SK-N-DZ (cell line): ENCODE data around the gene CDC42BPB.

Source experiments
- DNase-seq: peaks from one replicate; pipeline ENCODE4 v3.0.0-alpha.2; 2015; ENCODE audit warnings: low spot score

The CDC42BPB gene

DNA sequence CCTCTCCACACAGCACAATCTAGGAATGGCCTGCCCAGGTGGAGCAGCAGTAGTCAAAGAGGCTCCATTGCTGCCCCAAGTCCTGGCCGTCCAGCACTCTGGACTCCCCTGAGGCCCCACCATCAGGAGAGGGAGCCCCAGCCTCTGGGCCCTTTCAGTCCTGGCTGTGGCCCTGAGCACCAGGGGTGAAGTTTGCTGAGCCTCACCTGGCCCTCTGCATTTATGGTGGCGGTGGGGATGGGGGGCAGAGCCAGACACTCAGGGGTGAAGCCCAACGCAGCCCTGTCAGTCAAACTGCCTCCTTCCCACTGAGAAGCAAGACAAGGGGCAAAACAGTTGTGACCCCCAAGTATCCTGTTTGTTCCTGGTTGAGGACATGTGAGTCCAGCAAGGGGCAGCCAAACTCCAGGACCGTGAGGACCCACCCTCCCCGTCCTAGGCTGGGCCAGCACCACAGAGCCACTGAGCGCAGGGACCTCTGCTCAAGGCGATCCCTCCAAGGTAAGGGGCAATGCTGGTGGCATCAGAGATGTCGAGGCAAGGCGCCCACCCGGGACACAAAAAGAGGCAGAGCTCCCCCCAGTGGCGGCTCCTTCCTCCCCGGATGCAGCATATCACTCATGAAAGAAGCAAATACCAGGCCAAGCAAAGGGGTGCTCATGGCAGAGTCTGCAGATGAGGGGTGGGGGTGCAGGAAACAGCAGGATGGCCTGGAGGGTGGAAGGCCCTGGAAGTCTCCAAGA lies 139.7 kb downstream of the CDC42BPB start:
- peak; percentile 38 for DNase-seq

DNA sequence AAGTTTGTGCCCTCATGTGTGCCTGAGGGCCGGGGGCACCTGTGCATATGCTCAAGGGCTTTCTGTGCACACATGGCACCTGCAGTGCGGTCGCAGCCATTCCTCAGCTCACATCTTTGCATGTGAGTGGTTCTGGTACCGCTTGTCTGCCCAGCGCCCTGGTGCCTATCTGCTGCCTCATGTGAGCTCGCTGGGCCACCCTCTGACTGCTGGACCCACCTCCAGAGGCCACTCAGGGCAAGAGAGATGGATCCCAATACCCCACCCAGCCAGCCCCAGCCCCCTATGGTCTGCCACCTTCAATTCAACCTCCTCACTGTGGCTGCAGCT lies 140.3 kb downstream of the CDC42BPB start:
- no peak for DNase-seq

DNA sequence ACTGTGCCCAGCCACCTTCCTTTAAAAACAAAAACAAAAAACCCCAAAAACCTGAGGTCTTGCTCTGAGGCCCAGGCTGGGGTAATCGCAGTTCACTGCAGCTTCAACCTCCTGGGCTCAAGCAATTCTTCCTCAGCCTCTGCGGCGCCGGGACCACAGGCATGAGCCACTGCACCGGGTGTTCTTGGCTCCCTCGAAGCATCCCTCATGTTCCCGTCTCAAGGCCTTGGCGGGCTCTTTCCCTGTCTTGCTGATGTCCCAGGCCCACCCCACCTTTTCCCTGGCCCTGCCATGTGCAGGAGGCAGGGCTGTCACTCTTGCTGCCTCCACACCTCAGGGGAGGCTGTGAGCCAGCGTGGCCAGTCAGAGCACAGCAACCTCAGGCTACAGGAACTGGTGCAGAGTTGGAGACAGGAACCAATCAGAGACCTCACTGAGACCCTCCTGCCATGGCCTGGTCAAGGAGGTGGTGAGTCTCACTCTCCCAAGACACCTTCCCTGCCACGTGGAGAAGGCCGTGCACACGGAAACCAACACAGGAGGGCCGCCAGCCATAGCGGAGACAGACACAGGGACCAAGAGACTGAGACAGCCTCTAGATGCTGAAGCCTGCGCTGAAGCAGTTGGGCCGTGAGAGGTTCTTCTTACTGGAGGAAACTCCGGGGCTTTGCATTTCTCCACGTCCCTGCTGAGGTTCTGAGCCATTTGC lies 140.8 kb downstream of the CDC42BPB start:
- no peak for DNase-seq

DNA sequence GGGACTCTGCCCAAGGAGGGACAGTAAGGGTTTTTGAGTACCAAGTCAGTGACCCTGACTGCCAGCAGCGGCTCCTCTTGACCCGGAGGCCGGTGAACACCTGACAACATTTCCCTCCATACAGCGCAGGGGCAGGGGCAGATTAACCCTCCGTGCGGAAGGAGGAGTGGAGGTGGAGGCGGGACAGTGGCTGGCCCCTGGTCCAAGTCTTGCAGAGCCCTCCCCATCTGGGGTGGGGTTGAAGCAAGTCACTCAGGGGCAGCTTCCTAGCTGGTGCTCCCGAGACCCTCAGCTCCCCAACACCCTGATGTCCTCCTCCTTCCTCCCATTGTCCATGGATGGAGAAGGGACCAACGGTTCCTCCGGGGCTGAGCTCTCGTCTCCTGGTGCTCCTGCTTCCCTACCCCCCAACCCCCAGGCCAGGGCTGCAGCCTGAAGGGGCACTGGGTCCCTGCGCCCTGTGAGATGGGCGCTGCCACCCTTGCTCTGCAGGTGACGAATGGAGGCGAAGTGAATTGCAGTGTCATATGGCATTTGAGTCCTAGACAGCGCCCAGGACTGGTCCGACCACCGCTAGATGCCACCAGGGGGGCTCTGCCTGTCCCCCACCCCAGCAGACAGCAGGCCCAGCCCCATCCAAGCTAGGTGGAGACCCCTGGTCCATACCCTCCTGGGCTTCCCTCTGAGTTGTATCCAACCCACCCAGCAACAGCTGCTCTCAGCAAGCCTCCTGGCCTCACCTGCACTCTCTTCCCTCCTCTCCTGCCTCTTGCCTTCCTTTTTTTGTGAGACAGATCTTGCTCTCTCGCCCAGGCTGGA lies 141.8 kb downstream of the CDC42BPB start:
- DNase-seq, result no peak

DNA sequence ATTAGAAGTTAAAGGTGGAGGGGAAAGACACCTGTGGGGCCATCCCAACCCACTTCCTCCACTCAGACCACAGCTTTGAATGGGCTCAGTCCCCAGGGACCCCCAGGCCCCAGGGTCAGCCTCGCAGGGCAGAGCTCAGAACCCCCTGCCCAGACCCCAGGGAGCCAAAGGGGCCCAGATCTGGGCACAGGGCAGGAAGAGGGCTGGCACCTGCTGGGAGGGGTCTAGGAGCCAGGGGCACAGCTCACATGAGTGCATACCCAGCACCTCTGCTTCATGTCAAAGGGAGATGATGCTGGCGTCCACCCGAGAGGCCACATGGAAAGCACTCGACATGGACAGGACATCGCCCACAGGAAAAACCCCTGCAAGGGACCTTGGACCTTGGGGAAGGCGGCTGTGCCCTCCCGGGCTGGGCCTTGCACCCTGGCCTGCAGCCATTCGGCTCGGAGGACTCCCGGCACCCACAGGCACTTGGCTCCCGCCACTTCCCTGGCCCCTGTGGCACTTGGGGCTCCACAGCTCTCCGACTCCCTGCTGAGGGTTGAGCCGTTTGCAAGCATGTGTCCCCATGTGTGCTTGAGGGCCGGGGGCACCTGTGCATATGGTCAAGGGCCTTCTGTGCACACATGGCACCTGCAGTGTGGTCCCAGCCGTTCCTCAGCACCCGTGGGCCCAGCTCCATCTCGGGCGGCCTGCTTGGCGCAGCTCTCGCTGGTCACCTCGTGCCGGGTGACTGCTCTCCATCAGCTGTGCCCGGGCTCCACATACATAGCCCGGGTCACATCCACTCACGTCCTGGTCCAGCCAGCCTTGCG lies 142.7 kb downstream of the CDC42BPB start:
- no peak for DNase-seq

DNA sequence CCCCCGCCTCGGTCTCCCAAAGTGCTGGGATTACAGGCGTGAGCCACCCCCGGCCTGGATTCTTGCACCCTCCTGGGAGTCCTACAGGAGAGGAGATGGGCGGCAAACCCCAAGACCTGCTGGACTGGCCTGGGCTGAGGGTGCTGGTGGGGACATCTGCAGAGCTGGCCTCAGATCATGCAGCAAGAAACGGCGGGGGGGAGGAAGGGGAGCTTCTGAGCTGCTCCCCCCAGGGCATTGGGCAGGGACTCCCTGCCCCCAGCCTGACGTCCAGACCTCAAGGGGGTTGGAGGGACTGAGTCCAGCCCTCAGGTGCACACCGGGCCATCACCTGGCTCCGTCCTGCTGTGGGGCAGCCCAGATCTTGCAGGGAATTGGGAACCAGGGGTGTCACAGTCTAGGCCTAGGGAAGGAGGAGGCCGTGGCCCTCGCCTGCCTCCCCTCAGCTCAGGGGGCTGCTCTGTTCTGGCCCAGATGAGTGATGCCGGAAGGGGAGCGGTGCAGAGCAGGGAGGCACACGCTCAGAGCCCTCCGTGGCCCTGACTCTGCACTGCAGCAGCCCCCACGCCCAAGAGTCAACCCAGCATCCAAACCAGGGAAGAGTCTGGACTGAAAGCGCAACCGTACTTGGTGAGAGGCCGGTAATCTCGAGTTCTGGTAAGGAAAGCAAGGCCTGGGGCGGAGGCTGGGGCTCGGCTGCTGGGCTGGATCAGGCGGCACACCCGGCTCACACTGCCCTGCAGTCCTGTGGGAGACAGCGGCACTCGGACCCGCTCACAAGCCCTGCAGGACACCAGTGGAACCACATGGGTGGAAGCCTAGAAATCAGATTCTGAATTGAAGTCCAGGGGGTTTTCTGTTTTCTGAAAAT lies 143.8 kb downstream of the CDC42BPB start:
- no peak for DNase-seq

DNA sequence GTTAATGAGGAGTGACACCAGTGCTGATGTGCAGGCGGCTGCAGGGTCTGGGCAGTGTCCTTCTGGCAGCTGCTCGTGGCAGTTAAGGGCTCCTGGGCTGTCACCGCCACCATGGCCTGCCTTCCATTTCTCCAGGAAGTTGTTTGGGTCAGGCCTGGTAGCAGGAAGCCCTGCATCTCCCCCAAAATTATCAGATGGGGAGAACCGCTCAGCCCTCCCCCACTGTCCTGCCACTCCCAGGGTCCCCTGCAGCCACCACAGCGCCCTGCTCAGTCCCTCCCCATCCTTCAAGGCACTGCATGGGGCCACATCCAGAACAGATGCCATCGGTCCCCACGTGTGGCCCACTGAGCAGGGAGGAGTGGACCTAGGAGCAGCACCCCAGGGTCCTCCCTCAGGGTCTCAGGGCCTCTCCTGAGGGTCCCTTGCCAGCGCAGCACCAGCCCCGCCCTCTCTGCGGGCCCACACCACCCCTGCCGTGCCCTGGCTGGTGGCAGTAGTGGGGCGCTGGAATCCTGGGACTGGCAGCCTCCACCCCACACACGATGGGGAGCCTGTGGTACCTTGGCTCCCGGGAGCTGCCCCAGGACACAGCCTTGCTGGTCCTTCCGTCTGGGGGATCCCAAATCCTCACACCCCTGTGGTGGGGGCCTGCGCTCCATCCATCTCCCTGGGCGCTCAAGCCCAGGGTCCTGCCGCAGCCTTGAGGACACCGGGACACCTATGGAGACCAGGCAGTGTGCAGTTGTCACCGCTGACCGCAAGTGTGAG lies 145.2 kb downstream of the CDC42BPB start:
- DNase-seq, result peak; percentile 35

DNA sequence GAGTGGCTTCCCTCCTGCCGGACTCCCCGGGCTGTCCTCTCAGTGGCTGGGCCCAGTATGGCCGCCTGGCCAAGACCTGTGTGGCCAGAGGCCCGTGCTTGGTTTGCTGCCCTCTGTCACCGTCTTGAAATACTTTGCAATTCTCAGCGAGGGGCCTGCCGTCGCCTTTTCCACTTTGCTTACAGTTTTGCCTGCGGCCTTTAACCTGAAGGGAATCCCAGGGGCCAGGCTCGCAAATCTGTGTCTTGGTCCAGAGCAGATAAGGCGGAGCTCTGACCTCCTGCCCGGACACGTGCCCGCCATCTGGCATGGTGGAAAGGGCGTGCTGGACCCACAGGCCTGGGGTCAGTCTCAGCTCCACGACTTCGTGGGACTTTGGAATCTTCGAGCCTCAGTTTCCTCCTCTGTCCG lies 145.8 kb downstream of the CDC42BPB start:
- DNase-seq, result no peak

DNA sequence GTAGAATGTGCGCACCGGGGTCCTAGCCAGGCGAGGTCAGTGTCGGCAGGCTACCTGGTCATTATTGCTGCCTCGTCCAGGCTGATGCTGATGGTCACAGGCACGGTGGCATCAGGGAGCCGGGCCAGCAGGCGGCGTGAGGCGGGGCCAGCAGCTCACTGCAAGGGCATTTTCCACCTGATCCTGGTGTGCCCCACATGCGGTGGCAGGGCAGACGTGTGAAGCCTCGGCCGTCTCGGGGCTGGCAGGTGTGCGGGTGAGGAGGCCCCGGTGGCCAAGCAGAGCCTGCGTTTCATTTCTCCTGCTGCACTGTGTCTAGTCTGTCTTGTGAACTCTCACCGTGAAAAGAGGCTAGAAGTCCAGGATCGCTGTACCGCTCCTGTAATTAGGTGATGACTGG lies 146.9 kb downstream of the CDC42BPB start:
- no peak for DNase-seq

DNA sequence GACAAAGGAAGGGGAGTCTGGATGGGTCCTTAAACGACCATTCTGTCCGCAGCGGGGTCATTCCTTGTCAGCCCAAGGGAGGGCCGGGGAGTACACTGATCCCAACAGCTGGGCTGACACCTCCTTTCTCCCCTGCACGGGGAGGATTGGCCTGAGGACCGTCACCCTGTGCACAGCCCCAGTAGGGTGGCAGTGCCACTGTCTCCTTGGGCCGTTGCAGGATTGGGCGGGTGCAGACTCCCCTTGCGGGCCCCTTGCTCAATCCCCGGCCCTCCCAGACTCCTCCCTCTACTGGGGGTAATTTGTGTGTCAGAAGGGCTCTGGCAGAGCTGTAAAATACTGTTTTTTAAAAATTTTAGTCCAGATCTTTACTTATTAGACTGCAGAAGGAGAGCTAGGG lies 147.4 kb downstream of the CDC42BPB start:
- DNase-seq, result no peak

DNA sequence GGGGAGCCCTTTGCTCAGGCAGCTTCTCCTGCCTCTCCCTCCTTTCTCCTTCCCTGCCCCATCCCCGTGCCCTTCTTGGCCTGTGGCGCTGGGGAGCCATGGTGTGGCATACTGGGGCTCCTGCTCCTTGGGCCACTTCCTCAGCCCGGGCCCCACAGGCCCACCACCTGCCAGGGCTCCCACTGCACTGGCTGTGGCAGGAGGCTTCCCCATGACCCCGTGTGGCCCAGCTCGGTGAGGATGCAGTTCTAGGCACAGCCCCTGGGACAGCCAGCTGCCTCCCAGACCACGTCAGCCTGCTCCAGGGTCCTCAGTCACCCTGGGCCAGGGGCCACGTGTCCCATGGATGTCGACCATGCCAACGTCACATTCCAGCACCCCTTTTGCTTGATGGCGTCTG lies 147.9 kb downstream of the CDC42BPB start:
- no peak for DNase-seq

DNA sequence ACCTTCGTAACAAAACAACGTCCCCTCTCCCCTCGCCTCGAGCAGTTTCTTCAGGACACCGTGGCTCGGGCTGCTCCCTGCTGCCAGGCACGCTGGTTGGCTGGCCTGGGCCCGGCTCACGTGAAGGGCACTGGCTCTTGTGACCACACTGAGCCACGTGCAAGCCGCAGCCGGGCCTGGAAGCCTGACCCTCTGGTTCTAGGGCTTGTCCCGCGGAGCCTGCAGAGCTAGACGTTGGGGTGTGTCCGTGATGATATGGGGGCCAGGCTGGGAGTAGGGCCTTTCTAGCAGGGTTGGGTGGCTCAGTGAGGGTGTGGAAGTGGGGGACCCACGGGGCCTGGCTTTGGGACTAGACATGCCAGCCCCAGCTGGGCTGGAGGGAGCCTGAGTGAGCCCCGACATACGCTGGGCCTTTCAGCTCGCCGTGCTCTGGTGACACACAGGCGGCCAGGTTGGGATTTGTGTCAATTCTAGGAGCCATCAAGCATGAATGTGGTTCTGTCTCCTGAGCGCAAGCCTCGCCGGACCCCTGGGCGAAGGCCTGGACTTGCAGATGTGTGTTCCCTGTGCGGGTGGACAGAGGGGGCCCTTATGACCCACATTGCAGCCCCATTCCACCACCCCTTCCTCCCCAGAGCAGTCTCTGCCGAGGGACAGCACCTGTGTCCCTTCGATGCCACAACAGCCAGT lies 148.4 kb downstream of the CDC42BPB start:
- no peak for DNase-seq

DNA sequence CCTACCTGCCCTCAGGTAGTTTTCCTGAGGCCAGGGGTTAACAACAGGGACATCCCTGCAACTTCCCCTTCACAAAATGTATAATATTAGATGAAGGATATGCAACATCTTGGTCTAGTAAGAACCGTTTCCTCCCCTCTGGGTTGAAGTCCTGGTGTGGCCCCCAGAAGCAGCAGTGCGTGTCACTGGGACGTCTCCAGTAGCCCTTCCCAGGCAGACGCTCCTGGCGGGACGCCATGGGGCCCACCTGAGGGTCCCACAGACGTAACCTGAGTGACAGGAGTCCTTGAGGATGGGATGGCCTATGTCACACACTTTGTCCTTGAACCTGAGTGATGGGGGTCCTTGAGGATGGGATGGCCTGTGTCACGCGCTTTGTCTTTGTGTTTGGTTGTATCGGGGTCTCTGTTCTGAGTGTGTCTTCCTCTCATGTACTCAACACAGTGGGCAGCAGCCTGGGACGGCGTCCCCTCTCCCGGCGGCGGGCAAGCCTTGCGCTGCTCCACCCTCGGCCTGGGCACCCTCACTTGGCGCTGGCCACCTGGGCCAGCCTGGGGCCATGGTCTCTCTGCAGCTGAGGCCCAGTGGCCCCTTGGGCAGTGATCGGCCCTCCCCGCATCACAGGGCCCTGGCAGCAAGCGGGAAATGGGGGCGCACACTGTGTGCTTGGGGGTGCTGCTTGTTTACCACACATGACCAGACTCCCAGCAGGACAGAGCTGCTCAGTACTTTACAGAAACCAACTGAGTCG lies 149.2 kb downstream of the CDC42BPB start:
- no peak for DNase-seq

DNA sequence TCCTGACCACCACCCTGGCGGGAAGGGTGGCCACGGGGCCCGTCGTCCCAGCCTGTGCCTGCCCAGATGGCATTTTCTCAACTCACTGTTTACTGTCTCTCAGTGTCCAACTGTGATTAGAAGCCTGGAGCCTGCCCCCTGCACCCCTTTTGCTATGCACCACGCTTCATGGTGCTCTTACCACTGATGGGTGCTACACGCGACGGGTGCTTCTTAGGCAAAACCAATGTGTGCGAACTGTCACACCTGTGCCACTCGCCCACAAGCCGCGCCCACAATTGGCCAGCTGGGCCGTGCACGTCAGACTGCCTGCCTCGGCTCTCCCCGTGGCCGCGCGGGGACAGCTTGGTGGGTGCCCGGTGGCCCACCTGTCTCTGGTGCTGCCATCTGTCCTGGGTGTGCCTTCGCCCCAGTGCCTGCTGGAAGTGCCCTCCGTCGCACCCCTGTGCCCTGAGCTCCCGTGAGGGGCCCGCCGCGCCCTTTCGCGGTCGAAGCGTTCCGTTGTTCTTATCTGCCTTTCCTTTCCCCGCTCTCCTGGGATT lies 150.0 kb downstream of the CDC42BPB start:
- DNase-seq, result no peak

DNA sequence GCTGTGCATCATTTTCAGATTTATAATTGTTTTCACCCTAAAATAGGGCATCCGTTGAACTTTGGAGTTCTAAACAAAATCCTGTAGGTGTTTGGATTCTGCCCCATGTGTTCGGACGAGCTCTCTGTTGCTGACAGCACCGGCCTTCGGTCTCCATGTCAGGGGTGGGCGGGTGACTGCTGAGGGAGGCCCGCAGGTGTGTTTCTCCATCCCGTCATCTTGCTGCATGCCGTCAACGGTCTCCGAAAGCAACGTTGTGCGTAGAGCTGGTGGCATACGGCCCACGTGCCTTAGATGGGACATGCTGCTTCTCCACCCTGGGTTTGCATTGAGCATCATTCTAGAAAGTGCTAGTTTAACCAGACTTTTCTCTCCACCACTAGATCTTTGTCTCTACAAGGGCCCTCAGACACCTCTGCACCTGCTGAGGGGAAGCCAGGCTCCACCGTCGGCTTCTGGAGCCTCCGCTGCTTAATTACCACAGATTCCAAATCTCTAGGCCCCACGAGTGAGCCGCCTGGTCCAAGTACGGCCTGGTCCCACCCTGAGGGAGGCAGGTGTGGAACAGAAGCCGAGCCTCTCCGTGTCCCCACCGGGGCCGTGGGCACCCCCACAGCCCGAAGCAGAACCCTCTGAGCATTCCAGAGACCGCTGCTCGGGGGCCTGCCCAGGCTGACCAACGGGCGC lies 150.6 kb downstream of the CDC42BPB start:
- no peak for DNase-seq

DNA sequence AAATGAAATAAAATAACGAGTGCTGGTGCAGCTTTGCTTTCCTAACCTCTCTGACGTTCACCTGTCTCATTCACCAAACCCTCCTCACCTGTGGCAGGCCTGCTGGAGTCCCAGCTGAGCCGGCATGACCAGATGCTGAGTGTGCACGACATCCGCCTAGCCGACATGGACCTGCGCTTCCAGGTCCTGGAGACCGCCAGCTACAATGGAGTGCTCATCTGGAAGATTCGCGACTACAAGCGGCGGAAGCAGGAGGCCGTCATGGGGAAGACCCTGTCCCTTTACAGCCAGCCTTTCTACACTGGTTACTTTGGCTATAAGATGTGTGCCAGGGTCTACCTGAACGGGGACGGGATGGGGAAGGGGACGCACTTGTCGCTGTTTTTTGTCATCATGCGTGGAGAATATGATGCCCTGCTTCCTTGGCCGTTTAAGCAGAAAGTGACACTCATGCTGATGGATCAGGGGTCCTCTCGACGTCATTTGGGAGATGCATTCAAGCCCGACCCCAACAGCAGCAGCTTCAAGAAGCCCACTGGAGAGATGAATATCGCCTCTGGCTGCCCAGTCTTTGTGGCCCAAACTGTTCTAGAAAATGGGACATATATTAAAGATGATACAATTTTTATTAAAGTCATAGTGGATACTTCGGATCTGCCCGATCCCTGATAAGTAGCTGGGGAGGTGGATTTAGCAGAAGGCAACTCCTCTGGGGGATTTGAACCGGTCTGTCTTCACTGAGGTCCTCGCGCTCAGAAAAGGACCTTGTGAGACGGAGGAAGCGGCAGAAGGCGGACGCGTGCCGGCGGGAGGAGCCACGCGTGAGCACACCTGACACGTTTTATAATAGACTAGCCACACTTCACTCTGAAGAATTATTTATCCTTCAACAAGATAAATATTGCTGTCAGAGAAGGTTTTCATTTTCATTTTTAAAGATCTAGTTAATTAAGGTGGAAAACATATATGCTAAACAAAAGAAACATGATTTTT lies 151.9 kb downstream of the CDC42BPB start:
- no peak for DNase-seq
